Lower leg skin (tissue), 4 donors: ENCODE data around the gene PRR4. TPM values are rescaled to one million over a fixed set of nuclear protein-coding genes. Genes with fewer than 3 reads are reported as not detected.

Experiments
- DNase-seq, 2 donors: peaks; one replicate each; pipeline ENCODE4 v3.0.0-alpha.2; 2019; ENCODE audit warnings: low spot score in 2 of 2
- H3K4me3 ChIP-seq: fragments of 200-600 bp; sonication (generic); 2 replicates; pipeline ENCODE4 v1.5.1; 2017; ENCODE audit warnings: mild to moderate bottlenecking, low read depth; ENCODE audit not compliant: poor library complexity, severe bottlenecking
- POLR2A ChIP-seq, 2 donors: fragments of 450-650 bp; IDR thresholded peaks; one replicate each; pipeline ENCODE4 v1.6.1; 2016 to 2017; ENCODE audit warnings: antibody characterized with exemption in 2 of 2, mild to moderate bottlenecking in 1 of 2, moderate library complexity in 1 of 2
- WGBS, 2 donors: methylation state at CpG; one replicate each; pipeline ENCODE4 v1.1.5; 2018; 5-methylcytosine and 5-hydroxymethylcytosine counted together
- intact Hi-C: fragments of 100-400 bp; cut with DNase I; formaldehyde crosslinking; loops from one replicate; pipeline ENCODE4 v1.15.0; 2023; ENCODE audit warnings: low total_unique reads
- total RNA-seq, 4 donors: library from RNA; depleted of rRNA; stranded (reverse); fragments of >200 nt; gene quantifications; one replicate each; pipeline ENCODE4 v1.1.0, GENCODE V29; 2016
- TF ChIP-seq, protein P1 (sequence below), 3 donors: fragments of 450-650 bp; IDR thresholded peaks; one replicate each; pipeline ENCODE4 v1.5.1; 2016; ENCODE audit warnings: antibody characterized with exemption in 3 of 3, mild to moderate bottlenecking in 3 of 3, moderate library complexity in 2 of 3

Gene PRR4
- total RNA-seq, 4 donors from 2014 or later: 33.5 to 101 (median 70.5) TPM

DNA sequence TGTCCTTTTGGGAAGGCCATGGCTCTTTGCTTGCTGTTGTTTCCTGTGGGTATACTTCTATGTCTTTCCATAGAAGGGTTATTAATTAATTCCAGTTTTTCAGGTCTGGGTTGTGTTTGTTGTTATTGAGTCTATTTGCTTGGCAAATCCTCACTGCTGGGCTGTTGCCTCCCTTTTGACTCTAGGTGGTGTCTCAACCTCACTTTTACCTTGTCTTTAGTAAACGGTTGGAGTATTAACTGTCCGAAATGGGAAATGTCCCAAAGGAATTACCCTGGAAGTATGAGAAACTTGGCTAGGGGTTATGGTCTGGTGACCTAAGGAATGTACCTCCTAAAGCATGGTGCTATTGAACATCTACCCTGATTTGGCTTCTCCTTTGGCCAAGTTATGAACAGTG is 18.1 kb upstream of the PRR4 start:
- no peak overlapping the region for H3K4me3 ChIP-seq
- intact Hi-C loops: no loop called here
- TF ChIP-seq, protein P1, sequence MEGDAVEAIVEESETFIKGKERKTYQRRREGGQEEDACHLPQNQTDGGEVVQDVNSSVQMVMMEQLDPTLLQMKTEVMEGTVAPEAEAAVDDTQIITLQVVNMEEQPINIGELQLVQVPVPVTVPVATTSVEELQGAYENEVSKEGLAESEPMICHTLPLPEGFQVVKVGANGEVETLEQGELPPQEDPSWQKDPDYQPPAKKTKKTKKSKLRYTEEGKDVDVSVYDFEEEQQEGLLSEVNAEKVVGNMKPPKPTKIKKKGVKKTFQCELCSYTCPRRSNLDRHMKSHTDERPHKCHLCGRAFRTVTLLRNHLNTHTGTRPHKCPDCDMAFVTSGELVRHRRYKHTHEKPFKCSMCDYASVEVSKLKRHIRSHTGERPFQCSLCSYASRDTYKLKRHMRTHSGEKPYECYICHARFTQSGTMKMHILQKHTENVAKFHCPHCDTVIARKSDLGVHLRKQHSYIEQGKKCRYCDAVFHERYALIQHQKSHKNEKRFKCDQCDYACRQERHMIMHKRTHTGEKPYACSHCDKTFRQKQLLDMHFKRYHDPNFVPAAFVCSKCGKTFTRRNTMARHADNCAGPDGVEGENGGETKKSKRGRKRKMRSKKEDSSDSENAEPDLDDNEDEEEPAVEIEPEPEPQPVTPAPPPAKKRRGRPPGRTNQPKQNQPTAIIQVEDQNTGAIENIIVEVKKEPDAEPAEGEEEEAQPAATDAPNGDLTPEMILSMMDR (IDR thresholded peaks at IDR 0.05): no peak
- TF ChIP-seq POLR2A (IDR thresholded peaks at IDR 0.05): no peak
- WGBS, 2 donors: 71 to 89% methylated on average over 2 of the region's 2 CpGs
- no peak for DNase-seq

DNA sequence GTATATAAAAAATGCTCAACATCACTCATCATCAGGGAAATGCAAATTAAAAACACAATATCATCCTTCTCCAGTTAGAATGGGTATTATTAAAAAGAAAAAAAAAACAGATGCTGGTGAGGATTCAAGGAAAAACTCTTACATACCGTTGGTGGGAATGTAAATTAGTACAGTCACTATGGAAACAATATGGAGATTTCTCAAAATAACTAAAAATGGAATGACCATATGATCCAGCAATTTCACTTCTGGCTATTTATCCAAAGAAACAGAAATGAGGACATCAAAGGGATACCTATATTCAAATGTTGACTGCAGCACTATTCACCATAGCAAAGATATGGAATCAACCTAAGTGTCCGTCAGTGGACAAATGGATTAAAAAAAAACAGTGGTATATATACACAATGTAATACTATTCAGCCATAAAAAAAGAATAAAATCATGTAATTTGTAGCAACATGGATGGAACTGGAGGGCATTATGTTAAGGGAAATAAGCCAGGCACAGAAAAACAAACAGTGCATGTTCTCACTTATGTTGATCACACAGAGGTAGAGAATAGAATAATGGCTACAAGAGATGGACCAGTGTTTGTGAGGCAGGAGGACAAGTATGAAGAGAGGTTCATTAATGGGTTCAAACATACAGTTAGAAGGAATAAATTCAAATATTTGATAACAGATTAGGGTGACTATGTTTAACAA is 14.4 kb upstream of the PRR4 start:
- WGBS, 2 donors: 89 to 92% methylated on average over 2 of the region's 2 CpGs
- no peak for TF ChIP-seq POLR2A (IDR thresholded peaks at IDR 0.05)
- TF ChIP-seq, protein P1 (IDR thresholded peaks at IDR 0.05): no peak

DNA sequence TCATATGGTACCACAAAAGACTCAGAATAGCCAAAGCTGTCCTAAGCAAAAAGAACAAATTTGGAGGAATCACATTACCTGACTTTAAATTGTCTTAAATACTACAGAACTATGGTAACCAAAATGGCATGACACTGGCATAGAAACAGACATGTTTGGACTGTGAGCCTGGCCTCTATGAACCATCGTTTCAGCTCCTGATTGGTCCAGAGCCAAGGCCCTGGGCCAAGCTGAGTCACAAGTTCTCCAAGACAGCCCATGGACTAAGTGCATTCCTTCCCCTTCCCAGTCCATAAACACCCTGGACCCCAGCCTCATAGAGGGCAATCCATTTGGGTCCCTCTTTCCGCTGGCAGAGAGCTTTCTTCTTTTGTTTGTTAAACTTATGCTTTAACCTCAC is 12.1 kb upstream of the PRR4 start:
- H3K4me3 ChIP-seq: no peak overlapping the region
- 68% methylated on average over 2 of the region's 2 CpGs for WGBS, 2 donors
- TF ChIP-seq, protein P1 (IDR thresholded peaks at IDR 0.05): no peak
- no peak for TF ChIP-seq POLR2A (IDR thresholded peaks at IDR 0.05)
- no peak for DNase-seq
- intact Hi-C loops: no loop called here

More for the DNA sequence above, 14.4 kb upstream of the PRR4 start:
- DNase-seq: no peak
- no peak overlapping the region for H3K4me3 ChIP-seq
- intact Hi-C loops: no loop called here

DNA sequence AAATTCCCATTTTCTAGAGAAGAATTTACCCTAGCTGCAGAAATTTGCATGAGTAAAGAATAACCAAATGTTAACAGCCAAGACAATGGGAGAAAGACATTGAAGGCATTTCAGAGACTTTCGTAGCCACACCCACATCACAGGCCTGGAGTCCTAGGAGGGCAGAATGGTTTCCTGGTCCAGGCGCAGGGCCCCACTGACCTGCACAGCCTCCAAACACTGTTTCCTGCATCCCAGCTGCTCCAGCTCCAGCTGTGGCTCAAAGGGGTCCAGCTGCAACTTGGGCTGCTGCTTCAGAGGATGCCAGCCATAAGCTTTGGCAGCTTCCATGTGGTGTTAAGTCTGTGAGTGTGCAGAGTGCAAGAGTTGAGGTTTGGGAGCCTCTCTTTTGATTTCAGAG is 6.5 kb upstream of the PRR4 start:
- intact Hi-C loops: no loop called here
- no peak for DNase-seq
- WGBS, 2 donors: 85 to 98% methylated on average over 2 of the region's 2 CpGs
- no peak overlapping the region for H3K4me3 ChIP-seq
- no peak for TF ChIP-seq POLR2A (IDR thresholded peaks at IDR 0.05)
- TF ChIP-seq, protein P1 (IDR thresholded peaks at IDR 0.05): no peak

DNA sequence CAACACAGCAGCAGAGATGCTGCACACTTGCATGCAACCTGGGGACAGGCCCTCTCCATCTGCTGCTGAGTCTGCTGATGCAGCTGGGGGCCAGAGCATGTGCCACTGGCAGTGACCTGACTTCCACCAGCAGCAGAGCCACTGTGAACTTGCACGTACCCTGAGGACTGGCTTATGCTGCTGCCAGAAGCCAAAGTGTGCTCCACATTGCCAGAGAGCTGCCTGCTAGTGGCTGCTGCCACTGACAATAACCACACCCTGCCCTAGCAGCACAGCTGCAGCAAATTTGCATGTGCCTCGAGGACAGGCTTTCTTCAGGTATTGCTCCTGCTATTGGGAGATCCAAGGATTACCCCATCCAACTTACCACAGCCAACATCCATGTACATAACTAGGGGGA is 4.5 kb upstream of the PRR4 start:
- 40 to 60% methylated on average over 2 of the region's 2 CpGs for WGBS, 2 donors

More for the DNA sequence above, 4.5 kb upstream of the PRR4 start:
- no peak for DNase-seq
- H3K4me3 ChIP-seq: no peak overlapping the region
- TF ChIP-seq, protein P1 (IDR thresholded peaks at IDR 0.05): no peak
- TF ChIP-seq POLR2A (IDR thresholded peaks at IDR 0.05): no peak
- intact Hi-C loops: no loop called here
